GM12873 (cell line): ENCODE measurements around the gene ITGAD.
A peak's percentile ranks its signal among the peaks of the same experiment; 100 is the strongest.

Experiments
- CTCF ChIP-seq: IDR thresholded peaks from 2 replicates; pipeline ENCODE4 v1.5.1; 2012; ENCODE audit warnings: low read depth, mild to moderate bottlenecking, moderate library complexity, low read length, control low read depth; ENCODE audit not compliant: insufficient read depth; ENCODE audit errors: missing control alignments

Gene ITGAD

GRCh38 chr16:31452631-31453106 lies 59.5 kb downstream of the ITGAD start:
- TF ChIP-seq CTCF: no peak

GRCh38 chr16:31453255-31454204 lies 60.4 kb downstream of the ITGAD start:
- no peak for TF ChIP-seq CTCF

- peak; percentile 65 for TF ChIP-seq CTCF
Measured at GRCh38 chr16:31455601-31456314, 62.6 kb downstream of the ITGAD start.

- TF ChIP-seq CTCF: no peak
Measured at GRCh38 chr16:31456988-31457360, 63.8 kb downstream of the ITGAD start.

GRCh38 chr16:31458073-31458843 lies 65.1 kb downstream of the ITGAD start:
- peak; percentile 42 for TF ChIP-seq CTCF

GRCh38 chr16:31458844-31459686 lies 65.9 kb downstream of the ITGAD start, which contains the start of gene ARMC5:
Gene ARMC5 (plus strand): TSS chr16:31459501. CDS start chr16:31459525, 24 bp downstream.
- TF ChIP-seq CTCF: peak; percentile 63
